Caco-2 (cell line): ENCODE measurements around the gene CARD18. TPM values are rescaled to one million over a fixed set of nuclear protein-coding genes. Genes with fewer than 3 reads are reported as not detected.
"Not testable (repeated sequence)": the region's sequence is repeated elsewhere in the genome, so short reads cannot be mapped to it uniquely, and the experiment has no call there.

Source experiments
- BruUV-seq: library from RNA; stranded (reverse); fragments of 400-500 nt; replicated peaks from 2 replicates; lab custom pipeline; 2021; lab: Mats Ljungman, UMichigan
- CTCF ChIA-PET: fragments of 300-600 bp; sonication (Branson Sonifier 250); formaldehyde crosslinking; loops from one replicate; lab custom pipeline; 2022; ENCODE audit warnings: antibody characterized with exemption; lab: Charles Lee
- POLR2A ChIA-PET: fragments of 300-600 bp; sonication (Branson Sonifier 250); formaldehyde crosslinking; loops from one replicate; lab custom pipeline; 2022; ENCODE audit warnings: antibody characterized with exemption; lab: Charles Lee
- DNase-seq, 2 experiments: peaks; one replicate each; pipeline versions ENCODE4 v3.0.0 to v3.0.0-alpha.2; 2020 to 2022
- H3K27me3 ChIP-seq: replicated peaks from 2 replicates; pipeline ENCODE4 v1.6.0; 2011; ENCODE audit warnings: low read length; ENCODE audit not compliant: control insufficient read depth, insufficient read depth
- H3K36me3 ChIP-seq: 2 replicates; pipeline ENCODE4 v1.5.1; 2011; ENCODE audit warnings: low read length; ENCODE audit not compliant: control insufficient read depth, insufficient read depth
- H3K4me1 ChIP-seq: fragments of 250-450 bp; sonication (Bioruptor Pico); 2 replicates; pipeline ENCODE4 v1.5.1; 2020; ENCODE audit warnings: mild to moderate bottlenecking
- H3K4me3 ChIP-seq: 2 replicates; pipeline ENCODE4 v1.5.1; 2011; ENCODE audit warnings: low read depth, mild to moderate bottlenecking, control low read depth, low read length
- H3K9me3 ChIP-seq: fragments of 250-450 bp; sonication (Bioruptor Pico); 2 replicates; pipeline ENCODE4 v1.5.1; 2020; ENCODE audit warnings: mild to moderate bottlenecking, moderate library complexity
- H3K27ac Mint-ChIP-seq: one replicate; pipeline ENCODE4 v1.8.0; 2022; ENCODE audit warnings: mixed read lengths; ENCODE audit not compliant: unreplicated experiment
- H3K27me3 Mint-ChIP-seq: one replicate; pipeline ENCODE4 v1.8.0; 2022; ENCODE audit warnings: mixed read lengths; ENCODE audit not compliant: insufficient read depth, unreplicated experiment
- H3K36me3 Mint-ChIP-seq: one replicate; pipeline ENCODE4 v1.8.0; 2022; ENCODE audit warnings: mild to moderate bottlenecking, mixed read lengths; ENCODE audit not compliant: insufficient read depth, unreplicated experiment
- H3K4me1 Mint-ChIP-seq: one replicate; pipeline ENCODE4 v1.8.0; 2022; ENCODE audit warnings: low read depth, mixed read lengths; ENCODE audit not compliant: unreplicated experiment
- H3K4me3 Mint-ChIP-seq: one replicate; pipeline ENCODE4 v1.8.0; 2022; ENCODE audit warnings: mild to moderate bottlenecking, moderate library complexity, mixed read lengths; ENCODE audit not compliant: unreplicated experiment
- H3K9me3 Mint-ChIP-seq: one replicate; pipeline ENCODE4 v1.8.0; 2022; ENCODE audit warnings: mixed read lengths; ENCODE audit not compliant: unreplicated experiment
- intact Hi-C: fragments of 100-400 bp; cut with micrococcal nuclease; formaldehyde crosslinking; loops from one replicate; pipeline ENCODE4 v1.10.0; 2022; ENCODE audit not compliant: unreplicated experiment
- total RNA-seq: library from RNA; stranded (reverse); gene quantifications from 2 replicates; pipeline ENCODE4 v1.2.3, GENCODE V29; 2022
- TF ChIP-seq, protein P1 (sequence below), 2 experiments: fragments of 200-600 bp in 1 of 2; IDR thresholded peaks; 1 replicate in 1 of 2; 2 replicates in 1 of 2; pipeline versions ENCODE4 v1.5.1 to v1.8.0; 2011 to 2022; ENCODE audit warnings: antibody characterized with exemption in 1 of 2, control low read depth in 1 of 2, inconsistent platforms in 1 of 2, low read depth in 1 of 2, low read length in 1 of 2, mild to moderate bottlenecking in 1 of 2, moderate library complexity in 1 of 2; ENCODE audit not compliant: insufficient read depth in 1 of 2, severe bottlenecking in 1 of 2, unreplicated experiment in 1 of 2

The CARD18 gene
- total RNA-seq, 1 experiment from 2014 or later, result not detected

DNA sequence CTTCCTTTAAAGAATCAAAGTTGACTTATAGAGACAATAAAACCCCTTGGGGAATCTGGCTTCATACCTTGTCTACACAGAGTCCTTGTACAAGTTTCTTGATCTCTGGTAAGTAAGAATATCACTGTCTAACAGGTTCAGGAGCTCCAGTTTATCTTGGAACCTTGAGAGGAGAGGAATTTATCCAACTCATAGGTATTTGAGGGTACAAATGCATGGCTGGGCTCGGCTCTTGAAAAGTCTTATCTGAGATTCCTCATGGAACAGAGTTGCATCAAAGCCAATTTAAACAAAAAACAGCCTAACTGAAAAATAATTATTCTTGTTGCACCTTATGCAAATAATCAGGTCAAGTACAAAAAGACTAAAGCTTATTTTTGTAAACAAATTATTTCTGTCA lies 33.4 kb downstream of the CARD18 start:
- no peaks in the 10 kb centered on the region for H3K27me3 Mint-ChIP-seq
- Histone ChIP-seq H3K4me3 (no peak overlapping the region), H3K36me3 (no peaks in the 10 kb centered on the region), H3K27me3 (no peaks in the 10 kb centered on the region), H3K4me1 (0 out of 2 replicates have a peak, but pooled peaks cover 4% of the 10 kb centered on the region), H3K9me3 (no peaks in the 10 kb centered on the region)
- H3K4me1 Mint-ChIP-seq, result peaks cover 6% of the 10 kb centered on the region
- no peak for DNase-seq
- TF ChIP-seq, protein P1, sequence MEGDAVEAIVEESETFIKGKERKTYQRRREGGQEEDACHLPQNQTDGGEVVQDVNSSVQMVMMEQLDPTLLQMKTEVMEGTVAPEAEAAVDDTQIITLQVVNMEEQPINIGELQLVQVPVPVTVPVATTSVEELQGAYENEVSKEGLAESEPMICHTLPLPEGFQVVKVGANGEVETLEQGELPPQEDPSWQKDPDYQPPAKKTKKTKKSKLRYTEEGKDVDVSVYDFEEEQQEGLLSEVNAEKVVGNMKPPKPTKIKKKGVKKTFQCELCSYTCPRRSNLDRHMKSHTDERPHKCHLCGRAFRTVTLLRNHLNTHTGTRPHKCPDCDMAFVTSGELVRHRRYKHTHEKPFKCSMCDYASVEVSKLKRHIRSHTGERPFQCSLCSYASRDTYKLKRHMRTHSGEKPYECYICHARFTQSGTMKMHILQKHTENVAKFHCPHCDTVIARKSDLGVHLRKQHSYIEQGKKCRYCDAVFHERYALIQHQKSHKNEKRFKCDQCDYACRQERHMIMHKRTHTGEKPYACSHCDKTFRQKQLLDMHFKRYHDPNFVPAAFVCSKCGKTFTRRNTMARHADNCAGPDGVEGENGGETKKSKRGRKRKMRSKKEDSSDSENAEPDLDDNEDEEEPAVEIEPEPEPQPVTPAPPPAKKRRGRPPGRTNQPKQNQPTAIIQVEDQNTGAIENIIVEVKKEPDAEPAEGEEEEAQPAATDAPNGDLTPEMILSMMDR (IDR thresholded peaks at IDR 0.05; ENCODE audit: insufficient read depth in 1 of 2, low read depth in 1 of 2, low read length in 1 of 2, severe bottlenecking in 1 of 2, unreplicated experiment in 1 of 2), result no peak
- H3K36me3 Mint-ChIP-seq, result no peaks in the 10 kb centered on the region
- H3K27ac Mint-ChIP-seq, result no peak overlapping the region
- POLR2A ChIA-PET, result no interaction called here
- CTCF ChIA-PET, result no interaction called here
- no TSS peak for BruUV-seq
- no peak overlapping the region for H3K4me3 Mint-ChIP-seq
- intact Hi-C loops, result no loop called here
- H3K9me3 Mint-ChIP-seq, result no peaks in the 10 kb centered on the region

DNA sequence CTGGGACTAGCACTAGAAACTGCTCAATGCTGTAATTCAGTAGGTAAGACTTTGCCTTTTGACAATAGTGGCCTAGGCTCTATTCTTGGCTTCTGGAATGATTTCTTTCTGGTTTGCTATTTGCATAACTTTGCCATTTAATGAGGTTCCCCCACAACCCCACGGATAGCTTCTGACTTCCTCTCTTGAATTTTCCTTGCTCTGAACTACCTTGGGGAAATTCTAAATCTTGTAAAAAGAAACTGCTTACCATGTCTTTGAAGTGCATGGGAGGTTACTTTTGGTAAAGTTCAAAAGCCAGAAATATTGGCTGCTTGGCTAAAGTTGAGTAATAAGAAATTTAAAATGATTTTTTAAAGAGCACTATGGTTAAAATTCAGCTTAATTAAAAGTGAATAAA lies 35.3 kb downstream of the CARD18 start:
- Mint-ChIP-seq H3K27ac (no peak overlapping the region), H3K4me3 (no peak overlapping the region), H3K4me1 (peaks cover 6% of the 10 kb centered on the region), H3K9me3 (no peaks in the 10 kb centered on the region), H3K27me3 (no peaks in the 10 kb centered on the region), H3K36me3 (no peaks in the 10 kb centered on the region)
- ChIA-PET POLR2A (no interaction called here), CTCF (no interaction called here)
- H3K36me3 ChIP-seq, result no peaks in the 10 kb centered on the region
- DNase-seq, result no peak
- no TSS peak for BruUV-seq
- H3K9me3 ChIP-seq, result no peaks in the 10 kb centered on the region
- H3K4me1 ChIP-seq, result 0 out of 2 replicates have a peak, but pooled peaks cover 4% of the 10 kb centered on the region
- intact Hi-C loops, result no loop called here
- TF ChIP-seq, protein P1 (IDR thresholded peaks at IDR 0.05; ENCODE audit: insufficient read depth in 1 of 2, low read depth in 1 of 2, low read length in 1 of 2, severe bottlenecking in 1 of 2, unreplicated experiment in 1 of 2), result no peak
- no peaks in the 10 kb centered on the region for H3K27me3 ChIP-seq
- no peak overlapping the region for H3K4me3 ChIP-seq

DNA sequence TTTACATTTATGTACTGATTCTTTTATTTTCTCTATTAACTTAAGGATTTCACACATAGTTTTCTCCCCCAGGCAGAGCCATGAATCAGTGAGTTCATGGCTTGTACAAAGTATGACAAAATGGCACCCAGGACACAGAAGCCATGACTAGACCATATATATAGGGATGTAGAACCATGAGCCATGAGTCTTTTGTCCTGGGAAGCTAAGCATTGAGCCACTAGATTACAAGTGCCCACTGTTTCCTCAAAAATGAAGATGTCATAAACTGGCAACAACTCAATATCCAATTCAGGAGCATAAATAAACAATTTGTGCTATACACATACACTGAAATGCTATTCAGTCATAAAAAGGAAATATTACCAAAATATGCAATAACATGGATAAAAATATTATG lies 36.2 kb downstream of the CARD18 start:
- Mint-ChIP-seq H3K4me3 (no peak overlapping the region), H3K27me3 (no peaks in the 10 kb centered on the region), H3K27ac (no peak overlapping the region), H3K4me1 (peaks cover 4% of the 10 kb centered on the region), H3K36me3 (no peaks in the 10 kb centered on the region), H3K9me3 (no peaks in the 10 kb centered on the region)
- ChIA-PET CTCF (no interaction called here), POLR2A (no interaction called here)
- no peaks in the 10 kb centered on the region for H3K9me3 ChIP-seq
- BruUV-seq, result no TSS peak
- TF ChIP-seq, protein P1 (IDR thresholded peaks at IDR 0.05; ENCODE audit: insufficient read depth in 1 of 2, low read depth in 1 of 2, low read length in 1 of 2, severe bottlenecking in 1 of 2, unreplicated experiment in 1 of 2), result no peak
- no peak overlapping the region for H3K4me3 ChIP-seq
- intact Hi-C loops, result no loop called here
- H3K36me3 ChIP-seq, result no peaks in the 10 kb centered on the region
- H3K4me1 ChIP-seq, result 0 out of 2 replicates have a peak, but pooled peaks cover 4% of the 10 kb centered on the region
- DNase-seq, result no peak
- H3K27me3 ChIP-seq, result no peaks in the 10 kb centered on the region

DNA sequence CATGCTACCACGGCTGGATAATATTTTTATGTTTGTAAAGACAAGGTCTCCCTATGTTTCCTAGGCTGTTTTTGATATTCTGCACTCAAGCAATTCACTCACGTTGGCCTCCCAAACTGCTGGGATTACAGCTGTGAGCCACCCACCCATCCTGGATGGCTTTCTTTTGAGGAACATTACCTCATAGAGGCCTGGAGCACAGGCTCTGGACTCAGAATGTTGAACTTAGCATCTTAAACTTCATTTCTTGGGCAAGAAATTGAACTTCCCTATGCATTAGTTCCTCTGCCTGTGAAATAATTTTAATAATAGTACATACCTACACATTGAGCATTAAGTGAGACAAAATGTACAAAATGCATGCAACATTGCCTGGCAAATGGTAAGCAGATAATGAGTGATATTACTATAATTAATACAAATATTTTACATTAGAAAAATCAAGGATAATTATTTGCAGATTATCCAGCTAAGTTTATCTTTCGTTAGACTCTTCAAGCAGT lies 37.4 kb downstream of the CARD18 start:
- DNase-seq, H3K4me1 ChIP-seq, H3K9me3 Mint-ChIP-seq, H3K27ac Mint-ChIP-seq, H3K36me3 ChIP-seq, POLR2A ChIA-PET, H3K4me3 ChIP-seq, H3K27me3 Mint-ChIP-seq, H3K36me3 Mint-ChIP-seq, H3K4me1 Mint-ChIP-seq, H3K27me3 ChIP-seq, CTCF ChIA-PET, H3K9me3 ChIP-seq, BruUV-seq, intact Hi-C loops, H3K4me3 Mint-ChIP-seq: not testable (repeated sequence)
